ENCODE results near the gene SLC35F6.
"Not testable (repeated sequence)": the region's sequence is repeated elsewhere in the genome, so short reads cannot be mapped to it uniquely, and the experiment has no call there.

Gene SLC35F6

DNA sequence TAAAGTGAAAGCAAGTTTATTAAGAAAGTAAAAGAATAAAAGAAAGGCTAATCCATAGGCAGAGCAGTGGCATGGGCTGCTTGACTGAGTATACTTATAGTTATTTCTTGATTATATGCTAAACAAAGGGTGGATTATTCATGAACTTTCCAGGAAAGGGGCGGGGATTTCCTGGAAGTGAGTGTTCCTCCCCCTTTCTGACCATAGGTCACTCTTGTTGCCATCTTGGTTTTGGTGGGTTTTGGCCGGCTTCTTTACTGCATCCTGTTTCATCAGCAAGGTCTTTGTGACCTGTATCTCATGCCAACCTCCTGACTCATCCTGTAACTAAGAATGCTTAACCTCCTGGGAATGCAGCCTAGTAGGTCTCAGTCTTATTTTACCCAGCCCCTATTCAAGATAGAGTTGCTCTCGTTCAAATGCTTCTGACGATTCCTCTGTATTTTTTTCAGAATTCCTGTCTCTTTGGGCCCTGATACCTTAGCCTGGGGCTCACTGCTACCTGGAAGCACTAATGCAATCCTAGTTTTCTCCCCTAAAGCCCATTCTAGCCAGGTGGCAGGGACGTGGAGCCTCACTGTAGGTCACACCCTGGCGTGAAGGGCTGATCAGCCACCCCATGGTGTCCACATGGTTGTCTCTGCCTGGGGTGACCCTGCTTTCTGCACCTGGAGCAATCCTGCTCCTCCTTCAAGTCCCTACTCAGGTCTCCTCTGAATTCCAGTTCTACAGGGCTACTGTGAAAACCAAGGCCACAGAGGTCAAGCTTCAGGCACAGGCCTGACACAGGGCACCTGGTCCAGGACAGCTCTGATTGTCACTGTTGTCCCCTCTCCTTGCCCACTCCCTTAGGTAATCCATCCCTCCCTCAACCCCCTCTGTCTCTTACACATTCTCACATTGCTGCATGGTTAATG is 6.0 kb upstream of the SLC35F6 start:
- DNase-seq: no peak

DNA sequence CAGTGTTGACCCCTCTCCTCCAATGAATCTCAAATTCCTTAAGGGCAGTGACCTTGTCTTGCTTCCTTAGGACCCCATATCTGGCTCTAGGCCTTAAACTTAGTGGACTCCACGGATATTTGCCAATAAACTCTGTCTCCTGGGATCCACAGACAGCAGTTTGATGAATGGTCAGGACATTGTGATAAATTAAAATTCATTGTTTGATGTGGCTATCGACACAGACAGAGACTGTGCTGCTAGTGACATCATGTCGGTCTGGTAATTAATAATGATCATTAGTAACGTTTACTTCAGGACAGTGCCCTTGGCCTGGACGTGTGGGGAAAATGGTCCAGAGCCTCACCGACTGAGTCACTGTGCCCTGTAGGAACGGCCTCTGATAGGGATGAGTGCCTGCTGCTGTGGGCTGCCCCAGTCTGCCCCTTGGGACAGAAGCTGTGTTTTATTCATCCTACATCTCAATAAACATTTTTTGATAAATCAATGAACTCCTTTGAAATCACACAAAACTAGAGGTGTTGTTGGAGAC is 5.2 kb upstream of the SLC35F6 start:
- no peak for DNase-seq

DNA sequence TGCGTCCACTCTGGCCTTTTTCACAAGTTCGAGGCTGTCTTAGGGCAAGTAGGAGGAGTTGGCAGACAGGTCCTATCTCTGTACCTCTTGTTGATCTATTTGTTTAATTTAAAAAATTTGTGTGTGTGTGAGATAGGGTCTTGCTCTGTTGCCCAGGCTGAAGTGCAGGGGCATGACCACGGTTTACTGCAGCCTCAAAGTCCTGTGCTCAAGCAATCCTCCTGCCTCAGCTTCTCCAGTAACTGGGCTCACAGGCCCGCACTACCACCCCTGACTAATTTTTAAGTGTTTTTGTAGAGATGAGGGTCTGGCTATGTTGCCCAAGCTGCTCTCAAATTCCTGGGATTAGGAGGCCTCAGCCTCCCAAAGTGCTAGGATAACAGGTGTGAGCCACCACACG is 4.2 kb upstream of the SLC35F6 start:
- no peak for DNase-seq

DNA sequence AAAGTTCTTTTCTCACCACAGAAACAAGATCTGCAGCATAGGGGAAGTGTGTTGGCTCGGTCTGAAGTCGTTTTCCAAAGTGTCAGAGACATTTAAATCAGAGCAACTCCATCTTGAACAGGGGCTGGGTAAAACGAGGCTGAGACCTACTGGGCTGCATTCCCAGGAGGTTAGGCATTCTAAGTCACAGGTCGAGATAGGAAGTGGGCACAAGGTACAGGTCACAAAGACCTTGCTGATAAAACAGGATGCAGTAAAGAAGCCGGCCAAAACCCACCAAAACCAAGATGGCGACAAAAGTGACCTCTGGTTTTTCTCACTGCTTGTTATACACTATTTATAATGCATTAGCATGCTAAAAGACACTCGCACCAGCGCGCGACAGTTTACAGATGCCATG is 3.1 kb upstream of the SLC35F6 start:
- not testable (repeated sequence) for DNase-seq

DNA sequence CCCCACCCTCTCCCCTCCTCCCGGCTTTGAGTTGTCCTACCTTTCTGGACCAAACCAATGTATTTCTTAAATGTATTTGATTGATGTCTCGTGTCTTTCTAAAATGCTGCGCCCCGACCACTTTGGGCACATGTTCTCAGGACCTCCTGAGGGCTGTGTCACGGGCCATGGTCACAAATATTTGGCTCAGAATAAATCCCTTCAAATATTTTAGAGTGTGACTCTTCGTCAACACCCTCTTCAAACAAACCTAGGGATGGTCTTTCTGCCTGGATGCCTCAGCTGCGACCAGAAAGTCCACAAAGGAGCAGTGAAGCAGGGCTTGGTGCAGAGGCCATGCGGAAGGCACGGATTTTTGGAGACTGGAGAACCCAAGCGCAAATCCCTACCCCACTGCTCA is 1.1 kb upstream of the SLC35F6 start:
- DNase-seq: no peak

DNA sequence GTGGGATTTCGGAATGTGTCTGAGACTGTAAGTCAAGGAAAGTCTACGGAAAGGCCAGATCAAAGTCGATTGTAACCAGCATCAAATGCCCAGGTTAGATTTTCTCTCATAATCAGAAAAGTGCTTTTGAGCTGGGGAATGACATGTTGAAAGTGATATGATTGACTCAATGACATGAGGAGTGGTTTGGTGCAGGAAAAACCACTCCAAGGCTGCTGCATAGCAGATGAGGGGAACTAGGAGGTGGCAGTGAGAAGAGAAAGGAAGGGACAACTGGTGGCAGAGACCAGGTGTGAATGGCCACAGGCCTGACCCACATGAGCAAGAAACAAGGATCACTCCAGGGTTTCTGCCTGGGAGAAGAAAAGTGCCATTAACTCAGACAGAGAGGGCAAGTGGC is 822 bp downstream of the SLC35F6 start:
- DNase-seq: no peak

DNA sequence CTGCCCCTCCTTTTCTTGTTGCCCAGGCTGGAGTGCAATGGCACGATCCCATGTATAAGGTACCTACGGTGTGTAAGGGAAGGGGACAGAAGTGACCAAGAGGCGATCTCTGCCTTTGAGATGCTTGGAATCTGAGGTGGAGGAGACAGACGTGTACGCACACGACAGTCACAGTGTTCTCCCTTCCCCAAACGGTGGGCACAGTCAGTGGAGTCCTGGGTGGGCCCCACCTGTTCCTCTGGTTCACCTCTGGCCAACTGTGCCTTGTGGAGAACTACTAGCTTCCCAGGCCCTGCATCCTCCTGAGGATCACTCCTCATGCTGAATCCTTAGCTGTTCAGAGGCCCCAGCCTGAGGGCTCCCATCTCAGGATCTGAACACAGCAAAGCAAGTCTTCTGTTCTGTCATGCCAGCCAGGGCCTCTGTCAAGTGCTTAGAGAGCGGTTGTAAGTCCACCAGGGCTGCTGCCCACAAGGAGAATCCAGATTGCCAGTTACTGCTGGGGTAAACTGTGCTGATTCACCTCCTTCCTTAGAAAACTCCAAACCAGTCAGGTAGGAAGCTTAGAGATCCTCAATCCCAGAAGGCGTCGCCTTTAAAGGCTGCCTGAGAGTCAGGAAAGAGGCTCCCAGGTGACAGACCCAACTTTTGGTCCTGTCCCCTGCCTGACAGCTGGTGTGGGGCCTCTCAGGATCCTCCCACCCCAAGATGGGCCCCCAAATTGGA is 1.6 kb downstream of the SLC35F6 start:
- no peak for DNase-seq

DNA sequence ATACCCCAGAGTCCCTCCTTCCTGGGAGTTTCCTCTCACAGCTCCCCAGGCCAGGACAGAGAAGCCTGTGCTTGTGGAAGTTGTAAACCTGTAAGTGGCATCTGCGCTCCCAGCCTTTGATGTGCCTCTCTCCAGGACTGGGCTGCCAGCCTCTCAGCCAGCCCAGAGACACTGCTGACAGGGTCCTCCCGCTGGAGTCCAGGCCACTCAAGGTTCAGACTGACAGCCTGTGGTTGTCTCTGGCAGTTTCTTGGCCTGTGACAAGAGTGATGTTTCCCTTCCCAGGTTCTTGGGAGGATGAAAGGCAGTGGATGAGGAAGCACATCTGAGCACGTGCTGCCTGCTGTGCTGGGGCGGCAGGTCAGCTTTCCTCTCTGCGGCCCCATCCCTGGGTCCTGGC is 3.0 kb downstream of the SLC35F6 start:
- DNase-seq: no peak

DNA sequence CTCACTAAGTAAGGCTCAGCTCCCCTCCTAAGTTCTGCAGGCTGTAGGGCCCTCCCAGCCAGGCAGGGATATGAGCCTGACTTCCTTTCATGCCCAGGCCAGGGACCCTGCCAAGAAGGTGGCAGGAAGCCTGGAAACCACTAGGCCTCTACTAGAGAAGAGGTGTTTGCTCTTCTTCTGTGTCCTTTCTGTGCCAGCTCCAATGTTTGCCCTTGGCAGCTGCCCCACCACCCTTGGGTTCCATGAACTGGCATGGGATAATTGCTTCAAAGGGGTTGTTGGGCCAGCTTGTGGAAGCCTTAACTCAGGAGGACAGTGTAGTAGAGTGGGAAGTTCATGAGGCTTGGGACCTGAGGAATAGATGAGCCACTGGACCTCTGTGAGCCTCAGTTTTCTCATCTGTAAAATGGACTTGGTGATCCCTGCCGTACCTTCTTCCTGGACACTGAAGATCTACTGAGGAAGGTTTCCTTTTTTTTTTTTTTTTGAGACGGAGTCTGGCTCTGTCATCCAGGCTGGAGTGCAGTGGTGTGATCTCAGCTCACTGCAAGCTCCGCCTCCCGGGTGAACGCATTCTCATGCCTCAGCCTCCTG is 3.9 kb downstream of the SLC35F6 start:
- no peak for DNase-seq

DNA sequence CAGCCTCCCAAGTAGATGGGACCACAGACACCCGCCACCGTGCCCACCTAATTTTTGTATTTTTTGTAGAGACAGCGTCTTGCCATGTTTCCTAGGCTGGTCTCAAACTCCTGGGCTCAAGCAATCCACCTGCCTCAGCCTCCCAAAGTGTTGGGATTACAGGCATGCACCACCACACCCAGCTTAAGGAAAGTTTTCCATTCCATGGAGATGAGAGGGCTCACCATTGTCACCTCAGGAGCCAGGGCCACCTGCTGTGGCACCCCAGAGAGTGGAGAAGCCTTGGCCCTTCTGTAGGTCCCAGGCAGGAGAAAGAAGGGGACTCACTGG is 4.6 kb downstream of the SLC35F6 start:
- DNase-seq: no peak

DNA sequence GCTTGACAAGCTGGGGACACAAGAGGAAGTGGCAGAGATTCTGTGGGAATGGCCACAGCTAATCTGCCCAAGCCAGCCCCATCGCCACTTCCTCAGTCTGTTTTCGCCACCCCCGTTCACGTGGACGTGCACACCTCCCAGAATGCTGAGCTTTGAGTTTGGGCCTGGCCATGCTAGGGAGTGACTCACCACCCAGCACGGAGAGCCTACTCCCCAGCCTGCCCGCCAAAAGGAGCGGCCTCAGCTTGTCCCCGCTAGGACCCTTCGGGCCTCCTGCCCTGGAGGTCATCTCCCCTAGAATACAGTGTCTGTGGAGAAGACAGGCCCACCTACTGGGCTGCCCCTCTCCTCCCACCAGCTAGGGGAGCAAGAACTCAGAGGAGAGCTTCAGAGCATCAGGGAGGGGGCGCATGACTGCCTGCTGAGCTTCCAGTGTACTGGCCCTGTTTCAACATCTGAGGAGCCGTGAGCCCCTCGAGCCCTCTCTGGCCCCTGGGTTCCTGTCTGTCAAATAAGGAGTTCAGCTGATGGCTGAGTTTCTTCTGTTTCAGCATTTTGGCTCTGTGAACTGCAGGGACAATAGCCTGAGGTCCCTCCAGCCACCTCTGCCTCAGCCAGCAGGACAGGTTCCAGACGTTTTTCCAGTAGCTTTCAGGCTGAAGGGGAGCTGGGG is 5.1 kb downstream of the SLC35F6 start:
- DNase-seq: peak; percentile 55 to 88

DNA sequence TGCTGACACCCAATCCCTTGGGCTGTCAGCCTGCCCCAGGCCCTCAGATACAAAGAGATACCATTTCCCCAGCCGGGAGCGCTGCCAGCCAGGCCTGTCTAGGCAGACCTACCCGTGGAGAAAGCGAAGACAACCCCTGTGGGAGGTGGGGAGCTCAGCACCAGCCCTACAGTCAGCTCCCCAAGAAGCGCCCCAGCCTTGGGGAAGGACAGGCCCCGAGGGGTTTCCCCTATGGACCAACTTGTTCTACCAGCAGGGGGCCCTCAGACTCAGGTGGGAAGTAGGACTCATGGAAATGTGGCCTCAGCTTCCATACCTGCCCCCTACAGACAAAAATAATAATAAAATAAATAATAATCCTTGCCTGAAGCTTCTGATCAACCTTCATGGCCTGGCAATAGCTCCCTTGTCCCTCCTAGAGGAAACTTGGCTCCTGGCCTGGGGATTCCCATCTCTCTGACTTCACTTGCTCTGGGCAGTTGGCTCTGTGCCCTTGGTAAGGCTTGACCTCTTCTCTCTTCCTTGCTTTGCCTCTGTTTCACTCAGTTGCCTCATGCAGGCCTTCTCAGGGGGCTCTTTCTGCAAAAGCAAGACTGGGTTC is 7.0 kb downstream of the SLC35F6 start:
- DNase-seq: no peak

DNA sequence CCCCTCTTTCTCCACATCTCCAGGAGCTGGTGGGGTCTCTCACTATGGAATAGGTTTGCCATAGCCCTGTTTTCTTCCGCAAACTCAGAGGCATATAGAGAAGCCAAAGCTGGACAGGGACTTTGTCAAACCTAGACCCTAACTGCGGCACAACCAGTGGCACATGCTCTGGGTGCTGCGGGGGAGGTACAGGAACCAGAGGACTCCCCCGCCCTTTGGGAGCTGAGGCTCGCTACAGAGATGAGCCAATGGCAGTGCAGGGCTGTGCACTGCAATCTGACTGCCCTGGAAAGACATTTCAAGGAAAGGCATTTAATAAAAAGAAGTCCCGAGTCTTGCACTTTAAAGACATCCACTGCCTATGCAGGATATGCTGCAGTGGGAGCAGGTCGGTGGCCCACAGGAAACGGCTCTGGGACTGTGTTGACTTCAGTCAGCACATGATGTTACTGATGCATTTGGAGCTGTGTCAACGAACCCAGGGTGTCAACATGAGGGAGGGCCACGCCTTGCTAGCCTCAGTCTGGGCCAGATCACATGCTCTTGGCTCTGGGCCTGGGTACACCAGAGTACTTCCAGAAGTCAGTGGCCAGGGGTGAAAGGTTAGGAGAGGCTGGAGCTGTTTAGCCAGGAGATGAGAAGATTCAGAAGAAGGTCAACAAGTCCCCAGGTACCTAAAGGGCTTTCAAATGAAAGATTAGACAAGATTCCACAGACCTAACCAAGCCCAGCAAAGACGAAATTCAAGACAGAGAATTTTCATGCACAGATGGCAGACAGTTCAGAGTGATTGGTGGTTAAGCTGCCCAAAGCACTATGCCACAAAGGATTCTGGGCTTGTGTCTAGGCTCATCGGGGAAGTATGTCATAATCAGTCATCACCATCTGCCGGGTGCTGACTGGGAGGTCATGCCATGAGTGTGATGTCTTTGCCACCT is 8.2 kb downstream of the SLC35F6 start:
- DNase-seq: peak in 1 of 2 donors; percentile 21

DNA sequence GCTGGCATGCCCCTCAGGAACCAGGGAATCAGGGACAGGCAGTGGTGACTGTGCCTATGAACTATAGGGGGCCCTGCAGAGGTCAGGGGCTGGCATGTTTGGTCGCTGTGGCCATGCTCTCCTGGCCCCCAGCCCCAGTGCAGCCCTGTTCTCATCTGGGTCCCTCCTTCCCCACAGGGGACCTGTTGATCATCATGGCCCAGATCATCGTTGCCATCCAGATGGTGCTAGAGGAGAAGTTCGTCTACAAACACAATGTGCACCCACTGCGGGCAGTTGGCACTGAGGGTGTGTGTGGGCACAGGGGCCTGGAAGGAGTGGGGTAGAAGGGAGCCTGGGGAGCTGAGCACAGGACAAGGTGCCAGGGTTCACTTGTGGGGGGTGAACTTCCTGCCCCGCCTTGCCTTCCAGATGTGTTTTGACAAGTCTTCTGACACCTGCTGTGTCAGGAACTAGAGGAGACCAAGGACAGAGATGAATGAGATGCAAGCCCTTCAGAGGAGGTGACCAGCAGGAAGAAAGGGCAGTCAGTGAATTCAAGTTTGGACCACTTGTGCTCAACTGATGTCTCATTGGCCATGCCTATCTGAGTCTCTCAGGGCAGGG is 12.2 kb downstream of the SLC35F6 start:
- DNase-seq: no peak

DNA sequence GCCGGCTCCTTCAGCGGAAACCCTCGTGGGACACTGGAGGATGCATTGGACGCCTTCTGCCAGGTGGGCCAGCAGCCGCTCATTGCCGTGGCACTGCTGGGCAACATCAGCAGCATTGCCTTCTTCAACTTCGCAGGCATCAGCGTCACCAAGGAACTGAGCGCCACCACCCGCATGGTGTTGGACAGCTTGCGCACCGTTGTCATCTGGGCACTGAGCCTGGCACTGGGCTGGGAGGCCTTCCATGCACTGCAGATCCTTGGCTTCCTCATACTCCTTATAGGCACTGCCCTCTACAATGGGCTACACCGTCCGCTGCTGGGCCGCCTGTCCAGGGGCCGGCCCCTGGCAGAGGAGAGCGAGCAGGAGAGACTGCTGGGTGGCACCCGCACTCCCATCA is 14.0 kb downstream of the SLC35F6 start:
- no peak for DNase-seq

DNA sequence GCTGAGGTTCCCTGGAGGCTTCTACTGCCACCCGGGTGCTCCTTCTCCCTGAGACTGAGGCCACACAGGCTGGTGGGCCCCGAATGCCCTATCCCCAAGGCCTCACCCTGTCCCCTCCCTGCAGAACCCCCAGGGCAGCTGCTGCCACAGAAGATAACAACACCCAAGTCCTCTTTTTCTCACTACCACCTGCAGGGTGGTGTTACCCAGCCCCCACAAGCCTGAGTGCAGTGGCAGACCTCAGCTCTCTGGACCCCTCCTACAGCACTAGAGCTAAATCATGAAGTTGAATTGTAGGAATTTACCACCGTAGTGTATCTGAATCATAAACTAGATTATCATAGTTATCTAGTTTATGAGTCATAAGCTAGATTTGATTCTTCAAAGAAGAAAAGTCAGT is 14.4 kb downstream of the SLC35F6 start:
- no peak for DNase-seq

DNA sequence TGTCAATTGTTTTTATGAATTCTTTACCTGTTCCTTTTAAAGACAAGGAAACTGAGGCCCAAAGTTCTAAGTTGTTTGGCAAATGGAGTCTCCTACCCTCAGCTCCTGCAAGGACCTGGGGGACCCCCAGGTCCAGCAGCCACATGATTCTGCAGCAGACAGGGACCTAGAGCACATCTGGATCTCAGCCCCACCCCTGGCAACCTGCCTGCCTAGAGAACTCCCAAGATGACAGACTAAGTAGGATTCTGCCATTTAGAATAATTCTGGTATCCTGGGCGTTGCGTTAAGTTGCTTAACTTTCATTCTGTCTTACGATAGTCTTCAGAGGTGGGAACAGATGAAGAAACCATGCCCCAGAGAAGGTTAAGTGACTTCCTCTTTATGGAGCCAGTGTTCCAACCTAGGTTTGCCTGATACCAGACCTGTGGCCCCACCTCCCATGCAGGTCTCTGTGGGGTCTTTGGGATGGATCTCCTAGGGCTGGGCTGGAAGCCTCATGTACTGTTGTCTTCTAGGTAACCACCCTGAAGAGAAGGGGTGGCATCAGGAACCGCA is 16.2 kb downstream of the SLC35F6 start:
- DNase-seq: no peak

DNA sequence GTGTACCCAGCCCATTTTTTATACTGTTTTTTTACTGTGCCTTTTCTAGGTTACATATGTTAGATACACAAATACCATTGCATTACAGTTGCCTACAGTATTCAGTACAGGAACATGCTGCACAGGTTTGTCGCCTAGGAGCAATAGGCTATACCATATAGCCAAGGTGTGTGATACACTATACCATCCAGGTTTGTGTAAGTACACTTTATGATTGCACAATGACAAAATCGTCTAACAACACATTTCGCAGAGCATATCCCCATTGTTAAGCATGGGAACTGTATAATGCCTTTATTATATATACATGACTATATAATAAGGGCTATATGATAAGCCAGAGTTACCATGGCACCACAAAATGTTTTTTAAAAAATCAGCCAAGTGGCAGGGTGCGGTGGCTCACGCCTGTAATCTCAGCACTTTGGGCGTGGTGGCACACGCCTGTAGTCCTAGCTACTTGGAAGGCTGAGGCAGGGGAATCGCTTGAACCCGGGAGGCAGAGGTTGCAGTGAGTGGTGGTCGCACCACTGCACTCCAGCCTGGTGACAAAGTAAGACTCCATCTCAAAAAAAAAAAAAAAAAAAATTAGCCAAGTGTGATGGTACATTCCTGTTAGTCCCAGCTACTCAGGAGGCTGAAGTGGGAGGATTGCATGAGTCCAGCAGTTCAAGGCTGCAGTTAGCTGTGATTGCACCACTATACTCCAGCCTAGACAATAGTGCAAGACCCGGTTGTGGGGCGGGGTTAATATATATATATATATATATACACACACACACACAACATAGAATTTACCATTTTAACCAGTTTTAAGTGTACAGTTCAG is 19.0 kb downstream of the SLC35F6 start:
- no peak for DNase-seq

DNA sequence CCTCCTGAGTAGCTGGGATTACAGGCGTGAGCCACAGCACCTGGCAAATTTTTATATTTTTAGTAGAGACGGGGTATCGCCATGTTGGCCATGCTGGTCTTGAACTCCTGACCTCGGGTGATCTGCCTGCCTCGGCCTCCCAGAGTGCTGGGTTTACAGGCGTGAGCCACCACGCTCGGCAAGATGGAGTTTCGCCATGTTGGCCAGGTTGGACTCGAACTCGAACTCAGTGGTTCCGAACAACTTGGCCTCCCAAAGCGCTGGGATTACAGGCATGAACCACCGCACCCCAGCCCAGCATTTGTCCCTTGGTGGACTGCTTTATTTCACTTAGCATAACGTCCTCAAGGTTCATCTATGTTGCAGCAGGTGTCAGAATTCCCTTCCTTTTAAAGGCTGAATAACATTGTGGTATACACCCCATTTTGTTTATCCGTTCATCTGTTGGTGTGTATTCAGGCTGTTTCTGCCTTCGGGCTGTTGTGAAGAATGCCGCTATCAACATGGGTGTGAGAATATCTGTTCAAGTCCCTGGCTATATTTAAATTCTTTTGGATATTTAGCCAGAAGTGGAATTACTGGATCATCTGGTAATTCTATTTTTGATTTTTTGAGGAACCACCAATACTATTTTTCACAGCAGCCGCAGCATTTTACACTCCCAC is 20.6 kb downstream of the SLC35F6 start:
- no peak for DNase-seq

All from bone marrow (tissue), 2 donors.